AG04449 (cell line): ENCODE data around the gene KCNIP1.

Experiments
- CTCF ChIA-PET: fragments of 350-600 bp; formaldehyde crosslinking; extraction: SDS; loops from one replicate; lab custom pipeline; 2021; ENCODE audit warnings: antibody characterized with exemption; lab: Yijun Ruan, JAX
- POLR2A ChIA-PET: fragments of 400-600, 350-600 bp; formaldehyde crosslinking; extraction: SDS; loops from one replicate; lab custom pipeline; 2020; ENCODE audit warnings: antibody characterized with exemption, inconsistent platforms; lab: Yijun Ruan, JAX
- DNase-seq: peaks from one replicate; pipeline ENCODE4 v3.0.0-alpha.2; 2010; ENCODE audit warnings: low read depth, low spot score
- H3K4me3 ChIP-seq: 2 replicates; pipeline ENCODE4 v1.5.1; 2011; ENCODE audit warnings: low read depth, mild to moderate bottlenecking, control low read depth, low read length
- CTCF ChIP-seq: IDR thresholded peaks from one replicate; pipeline ENCODE4 v1.5.1; 2011; ENCODE audit warnings: mild to moderate bottlenecking, moderate library complexity, low read length, control low read depth, inconsistent platforms; ENCODE audit not compliant: insufficient read depth; ENCODE audit errors: missing control alignments

The KCNIP1 gene

GRCh38 chr5:170635706-170636105, 131.9 kb downstream of the KCNIP1 start:
- no peak overlapping the region for H3K4me3 ChIP-seq
- DNase-seq: no peak
- no peak for TF ChIP-seq CTCF
- POLR2A ChIA-PET: no interaction called here
- CTCF ChIA-PET: interaction anchor here (0.5 to 9.2 kb wide), 7 partner anchors 12 to 593 kb away, joined by 3 to 176 read pairs (median 31); no protein-coding TSS in a partner anchor

- ChIA-PET CTCF (interaction anchor here (1.6 to 9.2 kb wide), 4 partner anchors 17 to 210 kb away, joined by 3 to 176 read pairs (median 55); no protein-coding TSS in a partner anchor), POLR2A (no interaction called here)
- no peak overlapping the region for H3K4me3 ChIP-seq
- no peak for DNase-seq
- no peak for TF ChIP-seq CTCF
Measured at GRCh38 chr5:170636206-170636605, 132.4 kb downstream of the KCNIP1 start.

- no peak overlapping the region for H3K4me3 ChIP-seq
- ChIA-PET POLR2A (no interaction called here), CTCF (interaction anchor here (2.3 to 9.2 kb wide), 4 partner anchors 10 to 211 kb away, joined by 8 to 176 read pairs (median 55); no protein-coding TSS in a partner anchor)
- TF ChIP-seq CTCF: no peak
- no peak for DNase-seq
Measured at GRCh38 chr5:170636801-170637477, 133.1 kb downstream of the KCNIP1 start.

- POLR2A ChIA-PET: no interaction called here
- no peak for DNase-seq
- CTCF ChIA-PET: interaction anchor here (0.7 to 9.2 kb wide), 18 partner anchors 11 to 706 kb away, joined by 3 to 176 read pairs (median 6); no protein-coding TSS in a partner anchor
- no peak overlapping the region for H3K4me3 ChIP-seq
- no peak for TF ChIP-seq CTCF
Measured at GRCh38 chr5:170638051-170638450, 134.2 kb downstream of the KCNIP1 start.

GRCh38 chr5:170638454-170639220, 134.8 kb downstream of the KCNIP1 start:
- peak; percentile 84 for TF ChIP-seq CTCF
- ChIA-PET CTCF (interaction anchor here (0.6 to 9.2 kb wide), 24 partner anchors 10 to 706 kb away, joined by 3 to 176 read pairs (median 5); no protein-coding TSS in a partner anchor), POLR2A (no interaction called here)
- no peak overlapping the region for H3K4me3 ChIP-seq
- no peak for DNase-seq
